ENCODE measurements around the gene MYORG. TPM values are rescaled to one million over a fixed set of nuclear protein-coding genes. Genes with fewer than 3 reads are reported as not detected.

The MYORG gene
- total and polyA plus RNA-seq, 9 of the 15 experiments (the other 6 are each of a cell fraction or from before 2014, with no cell fraction given), result 0.06 to 0.82 (median 0.18) TPM

DNA sequence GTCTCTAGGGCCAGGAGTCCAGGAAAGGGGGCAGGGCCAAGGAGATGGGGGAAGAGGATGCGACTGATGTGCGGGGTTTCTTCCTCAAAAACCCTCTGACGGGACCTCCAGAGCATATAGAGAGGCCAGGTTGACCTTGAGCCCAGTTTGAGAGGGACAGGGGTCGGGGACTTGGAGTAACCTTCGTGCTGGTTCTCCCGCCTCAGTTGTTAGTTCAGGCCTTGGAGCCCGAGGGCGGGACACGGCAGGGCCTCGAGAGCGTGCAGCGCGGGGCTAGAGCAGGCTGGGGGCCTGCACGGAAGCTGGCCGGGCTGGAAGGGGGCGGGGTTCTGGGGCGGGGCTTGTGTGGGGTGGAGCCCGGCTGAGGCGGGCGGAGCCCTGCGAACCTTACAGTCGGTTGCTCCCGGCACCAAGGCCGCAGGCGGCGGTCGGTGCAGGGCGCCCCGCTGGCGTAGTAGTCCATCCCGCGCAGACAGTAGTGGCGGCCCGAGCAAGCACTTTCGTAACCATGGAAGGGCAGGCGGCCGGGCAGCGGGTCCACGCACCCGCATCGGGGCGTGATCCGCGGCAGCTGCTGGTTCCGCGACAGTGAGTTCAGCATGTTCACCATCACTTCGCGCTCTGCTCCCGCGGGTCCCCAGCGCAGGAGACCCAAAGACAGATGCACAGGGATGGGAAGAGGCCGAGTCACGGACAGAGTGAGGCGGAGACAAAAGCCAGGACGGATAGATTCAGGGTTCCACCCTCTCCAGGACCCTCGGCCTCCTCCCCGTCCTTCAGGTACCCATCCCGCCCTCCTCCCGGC, 4.0 kb upstream of the MYORG start (continued):
- TF ChIP-seq POLR2G (IDR thresholded peaks at IDR 0.05; ENCODE audit: low read depth, low read length) (peak; percentile 82), NONO (IDR thresholded peaks at IDR 0.05; ENCODE audit: low read depth in 2 of 2, low read length in 1 of 2) (no peak), RREB1 (CRISPR knock-in tag; IDR thresholded peaks at IDR 0.05) (no peak), ELF2 (CRISPR knock-in tag; IDR thresholded peaks at IDR 0.05) (no peak), CHD4 (IDR thresholded peaks at IDR 0.05; ENCODE audit: insufficient read depth, insufficient replicate concordance, low read depth, low read length, poor library complexity, severe bottlenecking) (no peak), ATF4 (CRISPR knock-in tag; IDR thresholded peaks at IDR 0.05) (no peak), ZNF12 (CRISPR knock-in tag; IDR thresholded peaks at IDR 0.05) (no peak), PRMT5 (CRISPR knock-in tag; IDR thresholded peaks at IDR 0.05) (no peak), PTTG1 (tag; IDR thresholded peaks at IDR 0.05; ENCODE audit: low read depth) (no peak), NUFIP1 (IDR thresholded peaks at IDR 0.05; ENCODE audit: partially characterized antibody) (no peak), RBFOX2 (IDR thresholded peaks at IDR 0.05; ENCODE audit: low read depth, low read length) (peak; percentile 73), POU5F1 (IDR thresholded peaks at IDR 0.05; ENCODE audit: borderline replicate concordance, low read depth, low read length, partially characterized antibody) (no peak), CHD1 (IDR thresholded peaks at IDR 0.05; ENCODE audit: low read length) (no peak), L3MBTL2 (IDR thresholded peaks at IDR 0.05) (peak; percentile 91), SLC30A9 (CRISPR knock-in tag; IDR thresholded peaks at IDR 0.05) (no peak)
- TF ChIP-seq, protein P1, sequence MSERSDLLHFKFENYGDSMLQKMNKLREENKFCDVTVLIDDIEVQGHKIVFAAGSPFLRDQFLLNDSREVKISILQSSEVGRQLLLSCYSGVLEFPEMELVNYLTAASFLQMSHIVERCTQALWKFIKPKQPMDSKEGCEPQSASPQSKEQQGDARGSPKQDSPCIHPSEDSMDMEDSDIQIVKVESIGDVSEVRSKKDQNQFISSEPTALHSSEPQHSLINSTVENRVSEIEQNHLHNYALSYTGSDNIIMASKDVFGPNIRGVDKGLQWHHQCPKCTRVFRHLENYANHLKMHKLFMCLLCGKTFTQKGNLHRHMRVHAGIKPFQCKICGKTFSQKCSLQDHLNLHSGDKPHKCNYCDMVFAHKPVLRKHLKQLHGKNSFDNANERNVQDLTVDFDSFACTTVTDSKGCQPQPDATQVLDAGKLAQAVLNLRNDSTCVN (CRISPR knock-in tag; IDR thresholded peaks at IDR 0.05), result no peak
- TF ChIP-seq, protein P2, sequence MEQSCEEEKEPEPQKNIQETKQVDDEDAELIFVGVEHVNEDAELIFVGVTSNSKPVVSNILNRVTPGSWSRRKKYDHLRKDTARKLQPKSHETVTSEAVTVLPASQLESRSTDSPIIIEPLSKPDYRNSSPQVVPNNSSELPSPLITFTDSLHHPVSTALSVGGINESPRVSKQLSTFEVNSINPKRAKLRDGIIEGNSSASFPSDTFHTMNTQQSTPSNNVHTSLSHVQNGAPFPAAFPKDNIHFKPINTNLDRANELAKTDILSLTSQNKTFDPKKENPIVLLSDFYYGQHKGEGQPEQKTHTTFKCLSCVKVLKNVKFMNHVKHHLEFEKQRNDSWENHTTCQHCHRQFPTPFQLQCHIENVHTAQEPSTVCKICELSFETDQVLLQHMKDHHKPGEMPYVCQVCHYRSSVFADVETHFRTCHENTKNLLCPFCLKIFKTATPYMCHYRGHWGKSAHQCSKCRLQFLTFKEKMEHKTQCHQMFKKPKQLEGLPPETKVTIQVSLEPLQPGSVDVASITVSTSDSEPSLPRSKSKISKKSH (CRISPR knock-in tag; IDR thresholded peaks at IDR 0.05), result no peak

Measured in K562 (cell line).